Adrenal gland (tissue), 5 donors: ENCODE measurements around the gene SPTAN1.

Source experiments
- POLR2A ChIP-seq, 2 donors: fragments of 450-650 bp; IDR thresholded peaks; one replicate each; pipeline ENCODE4 v1.6.1; 2017; ENCODE audit warnings: antibody characterized with exemption in 2 of 2, mild to moderate bottlenecking in 2 of 2, moderate library complexity in 1 of 2
- TF ChIP-seq, protein P1 (sequence below), 6 experiments: fragments of 450-650 bp in 4 of 6; fragments of 200-600 bp in 2 of 6; sonication (generic) in 1 of 6; IDR thresholded peaks; 1 replicate in 5 of 6; 2 replicates in 1 of 6; pipeline versions ENCODE4 v1.5.1 to v1.8.0; 2016 to 2021; ENCODE audit warnings: antibody characterized with exemption in 6 of 6, mild to moderate bottlenecking in 2 of 6, moderate library complexity in 1 of 6
- donor health status: DM: no; HTN: no; CAD: no.

DNA sequence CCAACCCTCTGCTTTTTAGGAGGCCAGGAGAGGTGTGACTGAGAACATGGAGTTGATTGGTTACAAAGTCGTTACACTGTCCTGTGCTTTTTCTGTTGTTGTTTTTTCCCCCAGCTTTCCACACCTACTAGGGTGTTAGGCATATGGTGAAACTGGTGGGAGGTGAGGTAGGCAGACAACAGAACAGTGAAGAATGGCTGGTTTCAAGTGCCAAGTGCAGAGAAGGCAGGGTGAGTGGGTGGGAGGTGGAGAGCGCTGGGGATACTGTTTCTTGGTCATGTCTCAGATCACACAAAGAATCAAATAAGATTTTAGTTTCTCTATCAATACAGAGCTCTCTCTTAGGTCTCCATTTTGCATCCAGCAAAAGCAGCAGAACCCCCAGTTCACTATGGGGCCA, 2.2 kb upstream of the SPTAN1 start:
- TF ChIP-seq, protein P1, sequence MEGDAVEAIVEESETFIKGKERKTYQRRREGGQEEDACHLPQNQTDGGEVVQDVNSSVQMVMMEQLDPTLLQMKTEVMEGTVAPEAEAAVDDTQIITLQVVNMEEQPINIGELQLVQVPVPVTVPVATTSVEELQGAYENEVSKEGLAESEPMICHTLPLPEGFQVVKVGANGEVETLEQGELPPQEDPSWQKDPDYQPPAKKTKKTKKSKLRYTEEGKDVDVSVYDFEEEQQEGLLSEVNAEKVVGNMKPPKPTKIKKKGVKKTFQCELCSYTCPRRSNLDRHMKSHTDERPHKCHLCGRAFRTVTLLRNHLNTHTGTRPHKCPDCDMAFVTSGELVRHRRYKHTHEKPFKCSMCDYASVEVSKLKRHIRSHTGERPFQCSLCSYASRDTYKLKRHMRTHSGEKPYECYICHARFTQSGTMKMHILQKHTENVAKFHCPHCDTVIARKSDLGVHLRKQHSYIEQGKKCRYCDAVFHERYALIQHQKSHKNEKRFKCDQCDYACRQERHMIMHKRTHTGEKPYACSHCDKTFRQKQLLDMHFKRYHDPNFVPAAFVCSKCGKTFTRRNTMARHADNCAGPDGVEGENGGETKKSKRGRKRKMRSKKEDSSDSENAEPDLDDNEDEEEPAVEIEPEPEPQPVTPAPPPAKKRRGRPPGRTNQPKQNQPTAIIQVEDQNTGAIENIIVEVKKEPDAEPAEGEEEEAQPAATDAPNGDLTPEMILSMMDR (IDR thresholded peaks at IDR 0.05): no peak
- no peak for TF ChIP-seq POLR2A (IDR thresholded peaks at IDR 0.05)
